Measurements from ENCODE around the gene MAML3.

The MAML3 gene

GRCh38 chr4:140037353-140038030 lies 116.5 kb downstream of the MAML3 start:
- no peak for DNase-seq (ENCODE audit: low read depth)
- TF ChIP-seq, protein P1, sequence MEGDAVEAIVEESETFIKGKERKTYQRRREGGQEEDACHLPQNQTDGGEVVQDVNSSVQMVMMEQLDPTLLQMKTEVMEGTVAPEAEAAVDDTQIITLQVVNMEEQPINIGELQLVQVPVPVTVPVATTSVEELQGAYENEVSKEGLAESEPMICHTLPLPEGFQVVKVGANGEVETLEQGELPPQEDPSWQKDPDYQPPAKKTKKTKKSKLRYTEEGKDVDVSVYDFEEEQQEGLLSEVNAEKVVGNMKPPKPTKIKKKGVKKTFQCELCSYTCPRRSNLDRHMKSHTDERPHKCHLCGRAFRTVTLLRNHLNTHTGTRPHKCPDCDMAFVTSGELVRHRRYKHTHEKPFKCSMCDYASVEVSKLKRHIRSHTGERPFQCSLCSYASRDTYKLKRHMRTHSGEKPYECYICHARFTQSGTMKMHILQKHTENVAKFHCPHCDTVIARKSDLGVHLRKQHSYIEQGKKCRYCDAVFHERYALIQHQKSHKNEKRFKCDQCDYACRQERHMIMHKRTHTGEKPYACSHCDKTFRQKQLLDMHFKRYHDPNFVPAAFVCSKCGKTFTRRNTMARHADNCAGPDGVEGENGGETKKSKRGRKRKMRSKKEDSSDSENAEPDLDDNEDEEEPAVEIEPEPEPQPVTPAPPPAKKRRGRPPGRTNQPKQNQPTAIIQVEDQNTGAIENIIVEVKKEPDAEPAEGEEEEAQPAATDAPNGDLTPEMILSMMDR (IDR thresholded peaks at IDR 0.05; ENCODE audit: low read depth, low read length, missing control alignments), result no peak
- H3K4me3 ChIP-seq (ENCODE audit: low read depth, low read length), result no peak overlapping the region

DNA sequence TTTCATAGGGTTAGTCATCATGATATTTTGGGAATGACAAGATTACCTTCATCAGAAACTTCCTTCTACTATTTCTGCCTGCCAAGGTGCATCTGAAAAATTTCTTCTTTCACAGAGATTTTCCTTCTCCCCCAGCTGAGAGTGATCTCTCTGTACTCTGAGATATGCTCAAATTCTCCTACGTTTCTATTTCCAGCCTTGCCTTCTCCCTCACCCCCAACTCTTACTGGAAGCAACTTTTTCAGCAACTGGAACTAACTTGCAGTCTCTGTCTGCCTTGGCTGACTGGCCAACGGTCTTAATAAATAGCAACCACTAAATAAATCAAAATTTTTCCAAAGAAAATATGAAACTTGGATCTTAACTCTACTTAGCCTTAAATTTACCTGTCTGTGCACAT lies 122.3 kb downstream of the MAML3 start:
- TF ChIP-seq, protein P1 (IDR thresholded peaks at IDR 0.05; ENCODE audit: low read depth, low read length, missing control alignments), result no peak
- H3K4me3 ChIP-seq (ENCODE audit: low read depth, low read length), result no peak overlapping the region
- no peak for DNase-seq (ENCODE audit: low read depth)

GRCh38 chr4:140031061-140031460 lies 122.9 kb downstream of the MAML3 start:
- no peak overlapping the region for H3K4me3 ChIP-seq (ENCODE audit: low read depth, low read length)
- TF ChIP-seq, protein P1 (IDR thresholded peaks at IDR 0.05; ENCODE audit: low read depth, low read length, missing control alignments), result no peak
- no peak for DNase-seq (ENCODE audit: low read depth)

DNA sequence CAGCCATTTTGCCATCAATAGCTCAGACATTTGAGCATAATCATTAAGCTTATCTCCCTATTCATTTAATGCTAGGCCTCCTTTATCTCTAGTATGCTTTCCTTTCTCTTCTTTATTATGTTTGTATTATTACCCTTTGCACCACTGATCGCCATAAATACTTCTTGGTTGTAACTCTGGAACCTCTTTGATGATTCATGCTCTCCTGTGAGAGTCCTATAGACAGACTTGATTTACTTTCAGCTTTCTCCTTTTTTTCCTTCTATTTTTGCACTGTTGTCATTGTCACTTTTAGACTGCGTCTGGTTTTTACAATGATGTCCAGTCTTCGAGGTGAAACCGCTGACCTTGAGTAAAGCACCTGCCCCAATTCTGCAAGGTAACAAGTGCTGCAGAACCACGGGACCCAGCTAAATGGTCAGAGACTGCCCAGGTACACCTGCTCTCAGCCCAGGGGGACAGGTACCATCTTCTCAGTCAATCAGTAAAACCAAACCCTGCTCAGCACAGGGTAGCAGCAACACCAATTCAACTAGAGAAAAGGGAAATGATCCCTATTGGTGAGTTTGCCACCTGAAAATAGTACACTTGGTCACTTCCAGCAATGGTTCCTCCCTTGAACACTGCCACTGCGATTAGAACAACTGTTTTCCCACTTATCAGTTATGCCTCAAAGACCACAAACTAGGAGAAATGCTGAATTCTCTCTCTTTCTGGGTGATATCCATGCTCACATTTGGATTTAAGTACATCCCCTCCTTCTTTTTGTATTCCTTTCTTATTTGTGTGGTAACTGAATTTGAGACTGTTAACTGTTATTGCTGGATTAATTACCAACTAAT lies 125.1 kb downstream of the MAML3 start:
- no peak for DNase-seq (ENCODE audit: low read depth)
- H3K4me3 ChIP-seq (ENCODE audit: low read depth, low read length), result no peak overlapping the region
- TF ChIP-seq, protein P1 (IDR thresholded peaks at IDR 0.05; ENCODE audit: low read depth, low read length, missing control alignments), result no peak

DNA sequence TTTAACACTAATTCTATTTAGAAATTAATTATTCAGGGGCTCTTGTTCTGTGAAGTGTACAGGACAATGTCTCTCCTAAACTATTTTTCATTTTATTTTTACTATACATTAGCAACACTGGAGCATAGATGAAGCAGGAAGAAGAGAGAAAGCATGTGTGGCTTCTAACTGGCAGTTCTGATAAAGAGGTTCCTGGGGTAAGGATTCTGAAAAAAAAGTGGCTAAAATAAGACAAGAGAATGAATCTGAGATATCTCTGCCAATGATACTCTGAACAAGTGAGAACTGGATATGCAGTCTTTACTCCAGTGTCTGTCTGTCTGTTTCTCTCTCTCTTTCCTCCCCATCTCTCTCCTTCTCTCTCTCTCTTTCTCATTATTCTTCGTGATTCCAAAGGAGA lies 125.9 kb downstream of the MAML3 start:
- TF ChIP-seq, protein P1 (IDR thresholded peaks at IDR 0.05; ENCODE audit: low read depth, low read length, missing control alignments), result no peak
- H3K4me3 ChIP-seq (ENCODE audit: low read depth, low read length), result no peak overlapping the region
- DNase-seq (ENCODE audit: low read depth), result no peak

DNA sequence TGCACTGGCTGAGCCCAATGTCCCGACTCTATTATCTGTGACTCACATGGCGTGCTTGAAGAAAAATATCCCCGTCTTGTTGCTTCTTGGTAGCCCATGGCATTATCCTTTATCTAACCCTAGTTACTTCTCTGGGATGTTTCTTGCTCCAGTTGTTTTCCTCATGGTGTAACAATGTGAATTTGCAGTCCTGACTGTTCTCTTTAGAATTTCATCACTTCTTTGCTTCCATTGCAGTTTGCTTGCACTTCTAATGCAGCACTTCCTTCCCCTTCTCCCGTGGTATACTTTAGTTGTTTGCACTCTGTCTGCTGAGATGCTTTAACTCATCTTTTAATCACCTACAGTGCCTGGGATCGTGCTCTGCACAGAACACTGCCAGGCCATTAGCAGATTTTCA lies 126.9 kb downstream of the MAML3 start:
- H3K4me3 ChIP-seq (ENCODE audit: low read depth, low read length), result no peak overlapping the region
- TF ChIP-seq, protein P1 (IDR thresholded peaks at IDR 0.05; ENCODE audit: low read depth, low read length, missing control alignments), result no peak
- DNase-seq (ENCODE audit: low read depth), result no peak
